HG03196 (cell line): Measurements from ENCODE around the gene RTEL1.
"Not testable (repeated sequence)": the region's sequence is repeated elsewhere in the genome, so short reads cannot be mapped to it uniquely, and the experiment has no call there.

Experiments
- ATAC-seq: cut with Tn5 transposase; IDR thresholded peaks from one replicate; pipeline ENCODE4 v1.9.1; 2021; ENCODE audit not compliant: unreplicated experiment

The RTEL1 gene

GRCh38 chr20:63711085-63711645, 53.1 kb downstream of the RTEL1 start:
- no peak for ATAC-seq

GRCh38 chr20:63712191-63712590, 54.1 kb downstream of the RTEL1 start:
- ATAC-seq = no peak

- no peak for ATAC-seq
Measured at GRCh38 chr20:63714858-63715257, 56.7 kb downstream of the RTEL1 start.

DNA sequence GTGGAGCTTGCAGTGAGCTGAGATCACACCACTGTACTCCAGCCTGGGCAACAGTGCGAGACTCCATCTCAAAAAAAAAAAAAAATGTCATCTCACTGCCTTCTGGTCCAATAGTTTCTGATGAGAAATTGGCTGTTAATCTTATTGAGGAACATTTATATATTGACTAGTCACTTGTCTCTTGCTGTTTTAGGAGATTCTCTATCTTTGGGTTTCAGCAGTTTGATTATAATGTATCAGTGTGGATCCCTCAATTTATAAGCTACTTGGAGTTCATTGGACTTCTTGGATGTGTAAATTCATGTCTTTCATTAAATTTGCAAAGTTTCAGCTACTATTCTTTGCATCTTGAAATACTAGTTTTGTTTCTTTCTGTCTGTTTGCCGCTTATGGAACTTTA, 60.9 kb downstream of the RTEL1 start:
- no peak for ATAC-seq

GRCh38 chr20:63722967-63723622, 65.0 kb downstream of the RTEL1 start:
- not testable (repeated sequence) for ATAC-seq

DNA sequence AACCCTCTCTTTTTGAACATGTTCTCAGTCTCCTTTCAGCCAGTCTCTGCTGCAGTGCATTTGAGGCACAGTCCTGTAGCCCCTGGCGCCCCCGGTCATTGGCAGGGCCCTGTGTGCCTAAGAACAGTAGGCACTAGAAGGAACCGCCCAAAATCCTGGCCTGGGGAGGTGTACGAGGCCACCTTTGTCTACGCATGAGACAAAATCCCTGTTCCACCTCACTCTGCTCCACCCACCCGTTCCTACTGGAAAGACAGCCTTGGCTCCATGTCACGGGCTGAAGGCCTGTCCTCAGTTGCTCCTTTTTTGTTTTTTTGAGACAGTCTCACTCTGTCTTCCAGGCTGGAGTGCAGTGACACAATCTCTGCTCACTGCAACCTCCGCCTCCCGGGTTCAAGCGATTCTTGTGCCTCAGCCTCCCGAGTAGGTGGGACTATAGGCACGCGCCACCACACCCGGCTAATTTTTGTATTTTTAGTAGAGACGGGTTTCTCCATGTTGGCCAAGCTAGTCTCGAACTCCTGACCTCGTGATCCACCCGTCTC, 72.1 kb downstream of the RTEL1 start:
- not testable (repeated sequence) for ATAC-seq

DNA sequence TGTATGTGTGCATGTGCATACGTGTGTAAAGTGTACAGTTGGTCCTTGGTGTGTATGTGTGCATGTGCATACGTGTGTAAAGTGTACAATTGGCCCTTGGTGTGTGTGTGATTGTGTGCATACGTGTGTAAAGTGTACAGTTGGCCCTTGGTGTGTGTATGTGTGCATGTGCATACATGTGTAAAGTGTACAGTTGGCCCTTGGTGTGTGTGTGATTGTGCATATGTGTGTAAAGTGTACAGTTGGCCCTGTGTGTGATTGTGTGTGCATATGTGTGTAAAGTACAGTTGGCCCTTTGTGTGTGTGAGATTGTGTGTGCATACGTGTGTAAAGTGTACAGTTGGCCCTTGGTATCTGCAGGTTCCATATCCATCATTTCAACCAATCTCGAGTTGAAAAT, 73.3 kb downstream of the RTEL1 start:
- no peak for ATAC-seq

GRCh38 chr20:63732118-63733095, 74.3 kb downstream of the RTEL1 start:
- no peak for ATAC-seq

GRCh38 chr20:63733117-63733516, 75.0 kb downstream of the RTEL1 start:
- ATAC-seq = no peak

- no peak for ATAC-seq
Measured at GRCh38 chr20:63733579-63734081, 75.5 kb downstream of the RTEL1 start.

- ATAC-seq = no peak
Measured at GRCh38 chr20:63734111-63734945, 76.2 kb downstream of the RTEL1 start.

- no peak for ATAC-seq
Measured at GRCh38 chr20:63734946-63735858, 77.1 kb downstream of the RTEL1 start.

GRCh38 chr20:63735859-63736718, 78.0 kb downstream of the RTEL1 start, which contains the start of gene LIME1:
LIME1 (plus strand) TSS chr20:63736664; CDS start chr20:63737550, 886 bp downstream.
- ATAC-seq = no peak

DNA sequence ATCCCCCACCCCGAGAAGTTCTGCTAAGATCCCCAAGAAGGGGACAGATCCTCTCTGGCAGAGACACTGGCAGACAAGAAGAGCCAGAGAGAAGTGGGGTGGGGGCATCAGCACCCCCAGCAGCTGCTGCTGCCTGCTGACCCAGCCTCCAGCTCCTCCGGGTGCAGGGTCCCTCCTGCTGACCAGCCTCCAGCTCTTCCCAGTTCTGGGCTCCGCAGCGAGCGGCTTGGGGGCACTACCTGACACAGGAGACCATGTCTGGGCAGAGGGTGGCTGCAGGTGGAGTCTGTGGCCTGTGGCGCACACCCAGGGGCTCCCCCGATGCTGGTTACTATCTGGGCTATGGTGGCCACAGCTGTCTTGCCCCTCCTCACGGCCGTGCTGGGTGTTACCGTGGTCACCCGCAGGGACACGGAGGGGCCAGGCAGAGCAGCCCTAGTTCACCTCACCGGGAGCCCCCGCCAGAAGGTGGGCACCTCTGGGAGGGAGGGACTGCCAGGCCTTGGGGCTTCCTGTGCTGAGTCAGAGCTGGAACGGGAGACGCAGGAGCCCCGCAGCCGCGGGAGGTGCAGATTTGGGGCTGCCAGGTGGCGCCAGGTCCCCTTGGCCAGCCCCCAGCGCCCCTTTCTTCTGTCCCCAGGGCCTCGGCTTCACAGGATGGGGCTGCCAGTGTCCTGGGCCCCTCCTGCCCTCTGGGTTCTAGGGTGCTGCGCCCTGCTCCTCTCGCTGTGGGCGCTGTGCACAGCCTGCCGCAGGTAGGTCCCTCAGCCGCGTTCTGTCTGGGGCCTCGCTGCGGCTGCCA, 79.0 kb downstream of the RTEL1 start:
- ATAC-seq = no peak

- ATAC-seq = no peak
Measured at GRCh38 chr20:63737695-63737944, 79.5 kb downstream of the RTEL1 start.

- no peak for ATAC-seq
Measured at GRCh38 chr20:63737945-63738686, 80.0 kb downstream of the RTEL1 start.

GRCh38 chr20:63738687-63739129, 80.6 kb downstream of the RTEL1 start:
- no peak for ATAC-seq
